Omental fat pad (tissue), 4 donors: ENCODE results near the gene SNRPA. TPM values are rescaled to one million over a fixed set of nuclear protein-coding genes. Genes with fewer than 3 reads are reported as not detected.
A peak's percentile ranks its signal among the peaks of the same experiment; 100 is the strongest.

Source experiments
- ATAC-seq: fragments of 150-250 bp; one replicate; pipeline ENCODE4 v1.9.1; 2016; ENCODE audit warnings: mild to moderate bottlenecking, moderate library complexity; ENCODE audit not compliant: low FRiP score
- DNase-seq: peaks from one replicate; pipeline ENCODE4 v3.0.0-alpha.2; 2019; ENCODE audit warnings: low spot score
- CTCF ChIP-seq, 3 donors: fragments of 450-650 bp; IDR thresholded peaks; one replicate each; pipeline ENCODE4 v1.5.1; 2016 to 2017; ENCODE audit warnings: antibody characterized with exemption in 3 of 3, mild to moderate bottlenecking in 3 of 3, moderate library complexity in 2 of 3
- total RNA-seq, 4 donors: library from RNA; depleted of rRNA; stranded (reverse); fragments of >200 nt; gene quantifications; one replicate each; pipeline ENCODE4 v1.1.0, GENCODE V29; 2016

SNRPA gene
- total RNA-seq, 4 donors from 2014 or later, result 34.8 to 46.8 (median 41.0) TPM

DNA sequence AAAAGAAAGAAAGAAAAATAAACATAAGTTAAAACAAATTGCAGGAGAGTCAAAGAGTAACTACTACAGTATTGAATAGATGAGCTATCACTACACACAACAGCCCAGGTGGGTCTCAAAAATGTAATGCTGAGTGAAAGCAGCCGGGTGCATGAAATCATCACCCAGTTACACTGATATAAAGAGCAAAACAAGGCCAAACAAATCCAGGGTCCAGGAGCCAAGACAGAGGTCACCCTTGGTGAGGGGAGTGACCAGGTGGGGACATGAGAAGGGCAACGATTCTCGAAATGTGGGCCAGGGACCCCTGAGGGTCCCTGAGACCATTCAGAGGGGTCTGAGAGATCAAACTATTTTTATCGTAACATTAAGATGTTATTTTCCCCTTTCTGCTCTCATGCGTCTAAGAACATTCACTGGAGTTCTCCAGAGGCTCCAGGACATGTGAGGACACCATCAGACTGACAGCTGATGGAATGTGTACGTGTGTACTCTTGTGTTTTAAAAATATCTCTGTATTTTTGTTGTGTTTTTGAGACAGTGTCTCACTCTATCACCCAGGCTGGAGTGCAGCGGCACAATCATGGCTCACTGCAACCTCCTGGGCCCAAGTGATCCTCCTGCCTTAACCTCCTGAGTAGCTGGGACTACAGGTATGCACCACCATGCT lies 44.9 kb upstream of the SNRPA start:
- DNase-seq (no peak), ATAC-seq (no peak)
- no peak for TF ChIP-seq CTCF (IDR thresholded peaks at IDR 0.05)

- TF ChIP-seq CTCF (IDR thresholded peaks at IDR 0.05), result no peak
- no peak for ATAC-seq
- no peak for DNase-seq
Observed at GRCh38 chr19:40707615-40708014, 43.4 kb upstream of the SNRPA start.

DNA sequence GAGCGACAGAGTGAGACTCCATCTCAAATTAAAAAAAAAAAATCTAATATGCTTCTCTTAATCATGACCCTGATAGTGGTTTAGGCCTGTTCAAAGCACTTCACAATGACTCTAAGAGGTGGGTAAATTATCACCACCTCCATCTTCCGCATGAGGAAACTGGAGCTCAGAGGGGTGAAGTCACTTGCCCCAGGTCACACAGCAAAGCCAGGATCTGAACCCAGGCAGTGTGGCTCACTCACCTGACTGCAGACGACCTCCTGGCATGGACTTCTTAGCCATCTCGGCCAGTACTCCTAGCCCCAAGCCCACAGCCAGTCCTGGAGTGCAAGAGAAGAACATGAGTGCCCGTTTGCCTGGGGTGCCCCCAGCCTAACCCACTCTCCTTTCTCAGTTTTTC lies 41.2 kb upstream of the SNRPA start:
- DNase-seq, result no peak
- no peak for ATAC-seq
- no peak for TF ChIP-seq CTCF (IDR thresholded peaks at IDR 0.05)

DNA sequence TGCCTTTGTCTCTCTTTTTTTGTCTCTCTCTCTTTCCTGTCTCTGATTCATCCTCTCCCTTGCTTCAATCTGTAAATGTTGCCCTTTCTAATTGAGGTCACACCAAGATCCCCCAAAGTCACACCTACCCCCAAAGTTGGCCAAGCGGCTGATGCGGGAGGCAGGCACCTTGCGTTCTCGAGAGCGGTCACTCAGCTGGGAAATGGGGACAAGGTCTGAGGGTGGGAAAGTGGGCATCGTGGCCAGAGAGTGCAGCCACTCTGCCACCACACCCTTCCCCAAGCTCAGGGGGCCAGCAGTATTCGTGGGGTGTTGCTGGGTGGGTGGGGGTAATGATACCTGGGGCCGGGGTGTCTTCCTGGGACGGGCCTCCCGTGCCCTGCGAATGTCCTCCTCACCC lies 37.1 kb upstream of the SNRPA start:
- no peak for TF ChIP-seq CTCF (IDR thresholded peaks at IDR 0.05)
- no peak for DNase-seq
- ATAC-seq, result no peak

DNA sequence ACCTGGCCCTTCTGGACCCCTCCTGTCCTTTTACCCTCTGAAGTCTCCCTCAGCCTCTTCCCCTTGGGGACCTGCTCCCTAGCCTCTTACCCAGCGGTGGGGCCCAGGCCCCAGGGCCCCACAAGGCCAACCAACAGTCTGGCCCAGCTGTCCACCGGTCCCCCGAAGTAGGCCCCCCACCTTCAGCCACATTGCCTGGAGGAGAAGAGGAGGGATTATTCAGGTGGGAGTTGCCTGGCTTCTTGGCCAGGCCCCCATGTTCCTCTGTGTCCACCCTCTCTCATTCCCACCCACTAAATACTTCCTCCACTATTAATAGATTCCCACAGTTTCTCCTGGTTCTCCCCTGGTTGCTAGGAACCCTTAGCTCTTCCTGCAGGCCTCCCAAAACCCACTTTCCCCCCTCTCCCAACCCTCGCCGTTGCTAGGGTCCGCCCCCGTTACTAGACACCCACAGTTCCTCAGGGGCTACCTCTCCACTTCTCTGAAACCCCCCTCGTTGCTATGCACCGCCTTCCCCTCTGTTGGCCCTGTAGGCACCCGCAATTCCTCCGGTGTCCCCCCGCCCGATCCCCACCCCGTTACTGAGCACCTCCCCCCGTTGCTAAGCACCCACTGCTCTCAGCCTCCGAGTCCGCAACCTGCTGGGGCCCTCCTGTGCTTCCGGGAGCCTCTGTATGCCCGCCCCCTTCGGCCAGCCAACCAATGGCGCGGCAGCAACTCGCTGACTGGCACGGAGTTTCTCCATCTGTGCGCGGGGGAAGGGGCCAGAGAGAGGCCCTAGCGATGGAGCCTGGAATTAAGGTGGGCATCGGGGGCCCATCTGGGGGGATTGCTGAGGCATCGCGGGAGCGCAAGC lies 36.3 kb upstream of the SNRPA start:
- ATAC-seq (peak; percentile 46), DNase-seq (peak; percentile 88)
- no peak for TF ChIP-seq CTCF (IDR thresholded peaks at IDR 0.05)

- TF ChIP-seq CTCF (IDR thresholded peaks at IDR 0.05), result no peak
- DNase-seq, result peak; percentile 85
- peak; percentile 10 for ATAC-seq
Observed at GRCh38 chr19:40716031-40716481, 34.9 kb upstream of the SNRPA start.
